B cell (primary cell): ENCODE measurements around the gene GMPPA. TPM values are rescaled to one million over a fixed set of nuclear protein-coding genes. Genes with fewer than 3 reads are reported as not detected.

Experiments used
- ATAC-seq: fragments of 200-7000 bp; cut with Tn5 transposase; one replicate; pipeline ENCODE4 v1.10.0; 2021; ENCODE audit warnings: low read depth, mild to moderate bottlenecking, moderate number of reproducible peaks, moderate library complexity
- CTCF ChIA-PET: fragments of 350-600 bp; sonication (Branson Sonifier 250); formaldehyde crosslinking; loops from one replicate; lab custom pipeline; 2021; ENCODE audit warnings: antibody characterized with exemption, inconsistent platforms; lab: Charles Lee
- POLR2A ChIA-PET: fragments of 350-600 bp; sonication (Branson Sonifier 250); formaldehyde crosslinking; loops from one replicate; lab custom pipeline; 2021; ENCODE audit warnings: antibody characterized with exemption; lab: Charles Lee
- DNase-seq: peaks from one replicate; pipeline ENCODE4 v3.0.0; 2013
- H2AFZ ChIP-seq: 2 replicates; pipeline ENCODE4 v1.6.1; 2012; ENCODE audit warnings: mild to moderate bottlenecking, low read depth, low read length; ENCODE audit not compliant: insufficient read depth, poor library complexity, severe bottlenecking
- H3K27ac ChIP-seq, 2 donors: 1 replicate in 1 of 2; 2 replicates in 1 of 2; pipeline ENCODE4 v1.5.1; 2012 to 2013; ENCODE audit warnings: low read length in 2 of 2, mild to moderate bottlenecking in 2 of 2, moderate library complexity in 1 of 2
- H3K27me3 ChIP-seq, 4 experiments: fragments of 200-600 bp in 1 of 4; sonication (generic) in 1 of 4; replicated peaks in 1 of 4; 1 replicate in 2 of 4; 2 replicates in 2 of 4; pipeline versions ENCODE4 v1.6.1 to v1.7.0; 2013 to 2016; ENCODE audit warnings: low read length in 3 of 4, mild to moderate bottlenecking in 2 of 4, mixed read lengths in 1 of 4, moderate library complexity in 1 of 4; ENCODE audit not compliant: insufficient read depth in 4 of 4, control insufficient read depth in 3 of 4; ENCODE audit errors: control extremely low read depth in 1 of 4
- H3K36me3 ChIP-seq, 2 experiments: replicated peaks in 1 of 2; 1 replicate in 1 of 2; 2 replicates in 1 of 2; pipeline versions ENCODE4 v1.6.1 to v1.7.1; 2013; ENCODE audit warnings: low read length in 1 of 2; ENCODE audit not compliant: insufficient read depth in 2 of 2, control insufficient read depth in 1 of 2; ENCODE audit errors: control extremely low read depth in 1 of 2, extremely low read depth in 1 of 2
- H3K4me1 ChIP-seq, 2 donors: fragments of 200-600 bp in 1 of 2; sonication (generic) in 1 of 2; 1 replicate in 1 of 2; 2 replicates in 1 of 2; pipeline versions ENCODE4 v1.5.1 to v1.6.1; 2013 to 2017; ENCODE audit warnings: low read length in 2 of 2; ENCODE audit not compliant: control insufficient read depth in 2 of 2, insufficient read depth in 2 of 2
- H3K4me2 ChIP-seq: replicated peaks from 2 replicates; pipeline ENCODE3; 2012; ENCODE audit warnings: mild to moderate bottlenecking, low read depth, low read length; ENCODE audit not compliant: poor library complexity, severe bottlenecking
- H3K4me3 ChIP-seq, 5 experiments: fragments of 200-600 bp in 1 of 5; sonication (generic) in 1 of 5; 1 replicate in 3 of 5; 2 replicates in 2 of 5; pipeline versions ENCODE4 v1.5.1 to v1.7.0; 2011 to 2016; ENCODE audit warnings: low read length in 4 of 5, mild to moderate bottlenecking in 4 of 5, low read depth in 2 of 5, control low read depth in 1 of 5, moderate library complexity in 1 of 5; ENCODE audit not compliant: insufficient read depth in 1 of 5; ENCODE audit errors: control extremely low read depth in 1 of 5, extremely low read depth in 1 of 5
- H3K79me2 ChIP-seq: fragments of 200-600 bp; sonication (generic); one replicate; pipeline ENCODE4 v1.6.0; 2016; ENCODE audit warnings: low read length; ENCODE audit not compliant: control insufficient read depth, insufficient read depth
- H3K9ac ChIP-seq: fragments of 200-600 bp; sonication (generic); 2 replicates; pipeline ENCODE4 v1.6.1; 2017; ENCODE audit warnings: mild to moderate bottlenecking, low read length, moderate library complexity
- H3K9me3 ChIP-seq, 3 donors: one replicate each; pipeline versions ENCODE4 v1.6.1 to v1.7.1; 2013; ENCODE audit warnings: low read length in 2 of 3; ENCODE audit not compliant: control insufficient read depth in 2 of 3, insufficient read depth in 1 of 3; ENCODE audit errors: control extremely low read depth in 1 of 3
- H4K20me1 ChIP-seq: 2 replicates; pipeline ENCODE4 v1.6.0; 2012; ENCODE audit warnings: mild to moderate bottlenecking, low read length; ENCODE audit not compliant: insufficient read depth, control insufficient read depth, poor library complexity, severe bottlenecking
- H3K27ac Mint-ChIP-seq: one replicate; pipeline ENCODE4 v1.8.0; 2021; ENCODE audit warnings: mixed read lengths
- H3K27me3 Mint-ChIP-seq: one replicate; pipeline ENCODE4 v1.8.0; 2021; ENCODE audit warnings: mixed read lengths
- H3K4me1 Mint-ChIP-seq: one replicate; pipeline ENCODE4 v1.8.0; 2021; ENCODE audit warnings: mixed read lengths
- H3K4me3 Mint-ChIP-seq: one replicate; pipeline ENCODE4 v1.8.0; 2021; ENCODE audit warnings: mixed read lengths
- H3K9me3 Mint-ChIP-seq: one replicate; pipeline ENCODE4 v1.8.0; 2022; ENCODE audit warnings: mixed read lengths; ENCODE audit not compliant: insufficient read depth
- EZH2 ChIP-seq: IDR thresholded peaks from 2 replicates; pipeline ENCODE4 v1.6.1; 2012; ENCODE audit warnings: borderline replicate concordance, low read depth, mild to moderate bottlenecking, moderate library complexity, low read length; ENCODE audit not compliant: insufficient read depth, poor library complexity, severe bottlenecking
- WGBS: methylation state at CpG from one replicate; pipeline ENCODE4 v1.1.5; 2013; ENCODE audit warnings: missing lambda C conversion rate; ENCODE audit not compliant: insufficient coverage; 5-methylcytosine and 5-hydroxymethylcytosine counted together
- intact Hi-C: fragments of 100-400 bp; cut with micrococcal nuclease; formaldehyde crosslinking; loops from one replicate; pipeline ENCODE4 v1.10.0; 2022
- polyA plus RNA-seq: library from polyadenylated mRNA; depleted of rRNA; stranded (reverse); fragments of >200 nt; gene quantifications from 2 replicates; pipeline ENCODE4 v1.2.3, GENCODE V29; 2012
- total RNA-seq, 2 donors: library from RNA; stranded (reverse); fragments of 120-200 nt in 1 of 2; gene quantifications; 1 replicate in 1 of 2; 2 replicates in 1 of 2; pipeline versions ENCODE4 v1.2.3 to v1.2.4, GENCODE V29; 2013 to 2022
- TF ChIP-seq, protein P1 (sequence below): fragments of 200-600 bp; IDR thresholded peaks from one replicate; pipeline ENCODE4 v1.8.0; 2022; ENCODE audit warnings: antibody characterized with exemption, mild to moderate bottlenecking

The GMPPA gene
- total and polyA plus RNA-seq, 2 donors (not counting 1 experiment from before 2014, with no cell fraction given), result 27.8 to 67.9 TPM

- Histone ChIP-seq H3K4me2 (no peak overlapping the region), H3K36me3 (no peaks in the 10 kb centered on the region), H3K79me2 (no peaks in the 10 kb centered on the region), H3K4me3 (no peak overlapping the region), H3K9me3 (no peaks in the 10 kb centered on the region), H3K4me1 (peaks cover 0 to 5% of the 10 kb centered on the region in 2 donors), H2AFZ (no peak overlapping the region), H3K27me3 (peaks cover 0 to 28% (median 8%) of the 10 kb centered on the region in 4 experiments), H3K9ac (no peak overlapping the region), H4K20me1 (no peaks in the 10 kb centered on the region), H3K27ac (no peak overlapping the region)
- DNase-seq, result no peak
- ChIA-PET CTCF (interaction anchor here (1.7 to 12.6 kb wide), 2 partner anchors 51 to 77 kb away, joined by 4 to 146 read pairs; no protein-coding TSS in a partner anchor), POLR2A (no interaction called here)
- no peak for ATAC-seq
- H3K4me1 Mint-ChIP-seq, result peaks cover 4% of the 10 kb centered on the region
- no peaks in the 10 kb centered on the region for H3K9me3 Mint-ChIP-seq
- H3K27ac Mint-ChIP-seq, result no peak overlapping the region
- TF ChIP-seq, protein P1, sequence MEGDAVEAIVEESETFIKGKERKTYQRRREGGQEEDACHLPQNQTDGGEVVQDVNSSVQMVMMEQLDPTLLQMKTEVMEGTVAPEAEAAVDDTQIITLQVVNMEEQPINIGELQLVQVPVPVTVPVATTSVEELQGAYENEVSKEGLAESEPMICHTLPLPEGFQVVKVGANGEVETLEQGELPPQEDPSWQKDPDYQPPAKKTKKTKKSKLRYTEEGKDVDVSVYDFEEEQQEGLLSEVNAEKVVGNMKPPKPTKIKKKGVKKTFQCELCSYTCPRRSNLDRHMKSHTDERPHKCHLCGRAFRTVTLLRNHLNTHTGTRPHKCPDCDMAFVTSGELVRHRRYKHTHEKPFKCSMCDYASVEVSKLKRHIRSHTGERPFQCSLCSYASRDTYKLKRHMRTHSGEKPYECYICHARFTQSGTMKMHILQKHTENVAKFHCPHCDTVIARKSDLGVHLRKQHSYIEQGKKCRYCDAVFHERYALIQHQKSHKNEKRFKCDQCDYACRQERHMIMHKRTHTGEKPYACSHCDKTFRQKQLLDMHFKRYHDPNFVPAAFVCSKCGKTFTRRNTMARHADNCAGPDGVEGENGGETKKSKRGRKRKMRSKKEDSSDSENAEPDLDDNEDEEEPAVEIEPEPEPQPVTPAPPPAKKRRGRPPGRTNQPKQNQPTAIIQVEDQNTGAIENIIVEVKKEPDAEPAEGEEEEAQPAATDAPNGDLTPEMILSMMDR, result no peak
- no peak for TF ChIP-seq EZH2
- 53% methylated on average over 3 of the region's 10 CpGs for WGBS
- intact Hi-C loops, result no loop called here
- peaks cover 57% of the 10 kb centered on the region for H3K27me3 Mint-ChIP-seq
- H3K4me3 Mint-ChIP-seq, result no peak overlapping the region
Measured at GRCh38 chr2:219453671-219454590, 44.8 kb upstream of the GMPPA start.

DNA sequence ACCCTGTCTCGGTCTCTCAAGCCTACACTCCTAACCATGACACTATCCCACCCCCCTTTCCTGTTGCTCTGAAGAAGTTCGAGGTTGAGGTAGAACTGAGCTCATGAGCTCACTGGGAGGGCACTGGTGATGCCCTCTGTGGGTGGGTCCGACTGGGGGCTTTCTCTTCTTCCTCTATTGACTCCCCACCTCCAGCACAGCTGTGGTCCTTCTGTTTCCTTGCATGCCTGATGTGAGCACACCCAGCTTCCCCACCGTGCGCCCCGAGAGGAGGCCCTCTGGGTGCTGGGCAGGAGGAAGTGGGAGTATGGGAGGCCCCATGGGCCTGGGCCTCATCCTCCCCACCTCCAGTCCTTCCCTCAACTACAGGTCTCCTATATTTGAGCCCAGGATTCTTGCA is 43.1 kb upstream of the GMPPA start:
- H3K4me1 Mint-ChIP-seq, result peaks cover 3% of the 10 kb centered on the region
- TF ChIP-seq, protein P1, result no peak
- TF ChIP-seq EZH2, result no peak
- POLR2A ChIA-PET, result no interaction called here
- DNase-seq (no peak), ATAC-seq (no peak)
- H3K27me3 ChIP-seq, result peaks cover 0 to 31% (median 4%) of the 10 kb centered on the region in 4 experiments
- CTCF ChIA-PET, result interaction anchor here (1.0 to 12.6 kb wide), 2 partner anchors 9 to 75 kb away, joined by 3 to 146 read pairs; no protein-coding TSS in a partner anchor
- H3K4me3 Mint-ChIP-seq, result no peak overlapping the region
- H3K36me3 ChIP-seq, result no peaks in the 10 kb centered on the region
- H3K9me3 ChIP-seq, result no peaks in the 10 kb centered on the region
- intact Hi-C loops, result no loop called here
- no peaks in the 10 kb centered on the region for H3K79me2 ChIP-seq
- H3K4me2 ChIP-seq, result no peak overlapping the region
- H3K27me3 Mint-ChIP-seq, result peaks cover 52% of the 10 kb centered on the region
- no peak overlapping the region for H3K27ac Mint-ChIP-seq
- H4K20me1 ChIP-seq, result no peaks in the 10 kb centered on the region
- no CpG with 5 or more reads among the region's 6 CpGs for WGBS
- no peak overlapping the region for H3K27ac ChIP-seq
- no peak overlapping the region for H3K4me3 ChIP-seq
- no peak overlapping the region for H2AFZ ChIP-seq
- no peaks in the 10 kb centered on the region for H3K9me3 Mint-ChIP-seq
- no peaks in the 10 kb centered on the region for H3K4me1 ChIP-seq
- no peak overlapping the region for H3K9ac ChIP-seq
